Esophagus squamous epithelium (tissue), 5 donors: ENCODE results near the gene RSPH6A. TPM values are rescaled to one million over a fixed set of nuclear protein-coding genes. Genes with fewer than 3 reads are reported as not detected.

Experiments
- DNase-seq: peaks from one replicate; lab custom pipeline; 2025; lab: John Stamatoyannopoulos, UW
- H3K27ac ChIP-seq, 4 donors: fragments of 200-600 bp; sonication (generic); one replicate each; pipeline ENCODE4 v1.5.1; 2016 to 2019; ENCODE audit warnings: mild to moderate bottlenecking in 1 of 4
- H3K27me3 ChIP-seq, 4 donors: fragments of 200-600 bp; sonication (generic); 1 replicate in 3 of 4; 2 replicates in 1 of 4; pipeline versions ENCODE4 v1.5.1 to v1.6.0; 2017 to 2021; ENCODE audit warnings: antibody characterized with exemption in 1 of 4
- H3K36me3 ChIP-seq, 3 donors: fragments of 200-600 bp; sonication (generic); one replicate each; pipeline ENCODE4 v1.5.1; 2016 to 2019
- H3K4me1 ChIP-seq, 3 donors: fragments of 200-600 bp; sonication (generic); one replicate each; pipeline ENCODE4 v1.5.1; 2017 to 2019
- H3K4me3 ChIP-seq, 4 donors: fragments of 200-600 bp; sonication (generic); 1 replicate in 3 of 4; 2 replicates in 1 of 4; pipeline ENCODE4 v1.5.1; 2016 to 2019; ENCODE audit warnings: mild to moderate bottlenecking in 2 of 4, moderate library complexity in 1 of 4
- H3K9me3 ChIP-seq, 3 donors: fragments of 200-600 bp; sonication (generic); one replicate each; pipeline ENCODE4 v1.5.1; 2016 to 2019
- CTCF ChIP-seq, 6 experiments: fragments of 450-650 bp in 4 of 6; fragments of 200-600 bp in 2 of 6; sonication (generic) in 2 of 6; IDR thresholded peaks; one replicate each; pipeline ENCODE4 v1.5.1; 2016 to 2019; ENCODE audit warnings: antibody characterized with exemption in 6 of 6, mild to moderate bottlenecking in 4 of 6, moderate library complexity in 4 of 6
- POLR2A ChIP-seq, 4 donors: fragments of 450-650 bp; IDR thresholded peaks; one replicate each; pipeline ENCODE4 v1.6.1; 2017; ENCODE audit warnings: antibody characterized with exemption in 4 of 4, mild to moderate bottlenecking in 4 of 4, moderate library complexity in 3 of 4
- WGBS, 2 donors: methylation state at CpG; one replicate each; pipeline ENCODE4 v1.1.5; 2018; 5-methylcytosine and 5-hydroxymethylcytosine counted together
- intact Hi-C: fragments of 100-400 bp; cut with DNase I; formaldehyde crosslinking; loops from one replicate; pipeline ENCODE4 v1.15.0; 2022
- total RNA-seq, 4 donors: library from RNA; depleted of rRNA; stranded (reverse); fragments of >200 nt; gene quantifications; one replicate each; pipeline ENCODE4 v1.1.0, GENCODE V29; 2016
- donor health status: DM: yes; HTN: yes; CAD: no.

The RSPH6A gene
- total RNA-seq, 4 donors from 2014 or later, result 0.19 TPM; not detected in 3

DNA sequence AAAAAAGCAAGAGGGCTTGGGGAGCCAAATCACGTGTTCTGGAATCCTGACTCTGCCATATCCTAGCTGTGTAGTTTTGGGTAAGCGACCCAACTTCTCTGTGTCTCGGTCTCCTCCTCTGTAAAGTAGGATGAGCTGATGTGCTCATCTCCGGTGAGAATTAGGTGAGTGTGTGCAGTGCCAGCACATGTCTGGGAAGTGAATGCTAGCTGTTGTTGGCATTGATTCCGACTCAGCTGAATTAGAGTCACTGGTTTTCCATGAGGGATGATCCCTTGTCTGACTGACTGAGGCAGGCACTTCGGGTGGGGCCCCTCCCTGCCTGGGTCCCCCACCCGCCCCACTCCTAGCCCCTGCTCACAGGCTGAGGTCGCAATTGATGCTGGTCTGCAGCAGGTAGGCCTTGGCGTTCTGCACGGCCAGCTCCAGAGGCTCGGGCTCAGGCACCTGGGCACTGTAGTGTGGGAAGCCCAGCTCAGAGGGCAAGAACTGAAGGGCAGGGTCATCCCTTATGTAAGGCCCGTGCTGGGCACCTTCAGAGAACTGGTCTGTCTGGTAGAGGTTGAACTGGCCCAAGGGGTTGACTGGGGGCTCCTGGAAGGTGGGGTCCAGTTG lies 835 bp downstream of the RSPH6A start:
- WGBS, 2 donors, result 54 to 55% methylated on average over 4 of the region's 12 CpGs

GRCh38 chr19:45812297-45812696 lies 2.8 kb downstream of the RSPH6A start:
- TF ChIP-seq POLR2A (IDR thresholded peaks at IDR 0.05), result no peak
- no peak for TF ChIP-seq CTCF (IDR thresholded peaks at IDR 0.05)

More for the DNA sequence above, 835 bp downstream of the RSPH6A start:
- H3K4me1 ChIP-seq, result peaks cover 20 to 74% (median 33%) of the 10 kb centered on the region in 3 donors
- TF ChIP-seq CTCF (IDR thresholded peaks at IDR 0.05) (no peak), POLR2A (IDR thresholded peaks at IDR 0.05) (no peak)
- H3K27me3 ChIP-seq, result peaks cover 0 to 19% (median 0%) of the 10 kb centered on the region in 4 donors
- H3K9me3 ChIP-seq, result no peaks in the 10 kb centered on the region
- intact Hi-C loops, result no loop called here
- no peak overlapping the region for H3K4me3 ChIP-seq
- H3K36me3 ChIP-seq, result peaks cover 0 to 10% (median 0%) of the 10 kb centered on the region in 3 donors
- no peak for DNase-seq
- H3K27ac ChIP-seq, result no peak overlapping the region

DNA sequence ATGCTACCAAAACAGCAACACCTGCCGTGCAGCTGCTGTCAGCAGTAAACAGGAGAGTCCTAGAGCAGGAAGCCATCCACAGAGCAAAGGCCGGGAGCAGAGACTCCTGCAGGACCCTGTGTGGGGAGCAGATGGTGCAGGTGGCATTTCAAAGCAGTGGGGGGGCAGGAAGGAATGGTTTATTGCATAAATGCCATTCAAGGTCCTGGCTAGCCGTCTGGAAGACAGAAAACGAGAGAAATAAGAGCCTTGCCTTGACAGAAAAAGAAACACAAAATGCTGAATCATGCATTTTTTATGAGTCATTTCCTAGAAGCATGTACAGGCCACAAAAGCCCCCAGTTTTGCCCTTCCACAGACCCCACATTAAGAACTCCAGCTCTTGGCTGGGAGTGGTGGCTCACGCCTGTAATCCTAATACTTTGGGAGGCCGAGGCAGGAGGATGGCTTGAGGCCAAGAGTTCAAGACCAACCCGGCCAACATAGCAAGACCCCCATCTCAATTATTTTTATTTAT lies 5.4 kb downstream of the RSPH6A start:
- no peak for DNase-seq
- Histone ChIP-seq H3K36me3 (no peaks in the 10 kb centered on the region), H3K4me3 (no peak overlapping the region), H3K4me1 (peaks cover 4 to 37% (median 16%) of the 10 kb centered on the region in 3 donors), H3K27me3 (peaks cover 0 to 8% (median 0%) of the 10 kb centered on the region in 4 donors), H3K9me3 (no peaks in the 10 kb centered on the region), H3K27ac (peak overlapping the region in 3 of 4 donors; percentile 25 to 55 (median 50))
- TF ChIP-seq POLR2A (IDR thresholded peaks at IDR 0.05) (no peak), CTCF (IDR thresholded peaks at IDR 0.05) (no peak)
- 18 to 25% methylated on average over 7 of the region's 7 CpGs for whole genome bisulfite sequencing, 2 donors
- intact Hi-C loops, result no loop called here

More at GRCh38 chr19:45812297-45812696, 2.8 kb downstream of the RSPH6A start:
- peaks cover 20 to 63% (median 33%) of the 10 kb centered on the region in 3 donors for H3K4me1 ChIP-seq
- peak overlapping the region; percentile 67 to 80 (median 68) for H3K27ac ChIP-seq
- no peak for DNase-seq
- no peak overlapping the region for H3K4me3 ChIP-seq
- 26 to 49% methylated on average over 5 of the region's 6 CpGs for whole genome bisulfite sequencing, 2 donors
- intact Hi-C loops, result no loop called here
- H3K9me3 ChIP-seq, result no peaks in the 10 kb centered on the region
- H3K27me3 ChIP-seq, result peaks cover 0 to 19% (median 0%) of the 10 kb centered on the region in 4 donors
- no peaks in the 10 kb centered on the region for H3K36me3 ChIP-seq

GRCh38 chr19:45805719-45806118 lies 9.4 kb downstream of the RSPH6A start:
- no peak for DNase-seq
- intact Hi-C loops, result no loop called here
- H3K36me3 ChIP-seq, result no peaks in the 10 kb centered on the region
- no peak overlapping the region for H3K27ac ChIP-seq
- no peak overlapping the region for H3K4me3 ChIP-seq
- peaks cover 0 to 22% (median 14%) of the 10 kb centered on the region in 3 donors for H3K4me1 ChIP-seq
- no peaks in the 10 kb centered on the region for H3K27me3 ChIP-seq
- H3K9me3 ChIP-seq, result no peaks in the 10 kb centered on the region
- TF ChIP-seq POLR2A (IDR thresholded peaks at IDR 0.05) (no peak), CTCF (IDR thresholded peaks at IDR 0.05) (no peak)

DNA sequence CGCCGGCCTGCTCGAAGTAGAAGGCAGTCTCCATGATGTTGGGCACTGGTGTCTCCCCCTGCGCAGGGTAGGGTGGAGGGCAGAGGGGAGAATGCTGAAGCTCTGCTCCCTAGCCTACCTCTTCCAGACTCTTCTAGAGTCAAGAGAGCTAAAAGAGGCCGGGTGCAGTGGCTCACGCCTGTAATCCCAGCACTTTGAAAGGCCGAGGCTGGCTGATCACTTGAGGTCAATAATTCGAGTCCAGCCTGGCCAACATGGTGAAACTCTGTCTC lies 10.2 kb downstream of the RSPH6A start:
- no peak for TF ChIP-seq CTCF (IDR thresholded peaks at IDR 0.05)
- TF ChIP-seq POLR2A (IDR thresholded peaks at IDR 0.05), result no peak
- Histone ChIP-seq H3K27ac (no peak overlapping the region), H3K4me1 (peaks cover 5 to 22% (median 15%) of the 10 kb centered on the region in 3 donors), H3K9me3 (no peaks in the 10 kb centered on the region), H3K4me3 (no peak overlapping the region), H3K36me3 (no peaks in the 10 kb centered on the region), H3K27me3 (no peaks in the 10 kb centered on the region)
- intact Hi-C loops, result no loop called here
- no peak for DNase-seq
- WGBS, 2 donors, result 83 to 86% methylated on average over 1 of the region's 8 CpGs
